ENCODE data around the gene MFRP. TPM values are rescaled to one million over a fixed set of nuclear protein-coding genes. Genes with fewer than 3 reads are reported as not detected.

The MFRP gene
- total RNA-seq, 2 experiments from 2014 or later, result not detected

GRCh38 chr11:119351232-119351631, 4.7 kb upstream of the MFRP start:
- Mint-ChIP-seq H3K27ac (no peak overlapping the region), H3K27me3 (peaks cover 35% of the 10 kb centered on the region), H3K4me3 (no peak overlapping the region), H3K9me3 (no peaks in the 10 kb centered on the region), H3K36me3 (no peaks in the 10 kb centered on the region), H3K4me1 (peaks cover 3% of the 10 kb centered on the region)
- DNase-seq, result no peak

GRCh38 chr11:119350302-119350701, 3.8 kb upstream of the MFRP start:
- no peak for DNase-seq
- H3K36me3 Mint-ChIP-seq, result no peaks in the 10 kb centered on the region
- H3K4me1 Mint-ChIP-seq, result peaks cover 3% of the 10 kb centered on the region
- H3K27me3 Mint-ChIP-seq, result peaks cover 27% of the 10 kb centered on the region
- H3K27ac Mint-ChIP-seq, result no peak overlapping the region
- H3K9me3 Mint-ChIP-seq, result no peaks in the 10 kb centered on the region
- H3K4me3 Mint-ChIP-seq, result no peak overlapping the region

GRCh38 chr11:119347940-119348605, 1.6 kb upstream of the MFRP start:
- H3K27me3 Mint-ChIP-seq, result peaks cover 19% of the 10 kb centered on the region
- H3K9me3 Mint-ChIP-seq, result no peaks in the 10 kb centered on the region
- peaks cover 3% of the 10 kb centered on the region for H3K4me1 Mint-ChIP-seq
- no peak overlapping the region for H3K4me3 Mint-ChIP-seq
- DNase-seq, result no peak
- no peaks in the 10 kb centered on the region for H3K36me3 Mint-ChIP-seq
- no peak overlapping the region for H3K27ac Mint-ChIP-seq

GRCh38 chr11:119347242-119347641, 737 bp upstream of the MFRP start:
- Mint-ChIP-seq H3K27me3 (peaks cover 21% of the 10 kb centered on the region), H3K27ac (no peak overlapping the region), H3K4me3 (no peak overlapping the region), H3K9me3 (no peaks in the 10 kb centered on the region), H3K4me1 (peaks cover 3% of the 10 kb centered on the region), H3K36me3 (no peaks in the 10 kb centered on the region)
- no peak for DNase-seq

- no peak overlapping the region for H3K27ac Mint-ChIP-seq
- DNase-seq, result no peak
- H3K27me3 Mint-ChIP-seq, result peaks cover 21% of the 10 kb centered on the region
- H3K9me3 Mint-ChIP-seq, result no peaks in the 10 kb centered on the region
- no peaks in the 10 kb centered on the region for H3K36me3 Mint-ChIP-seq
- no peak overlapping the region for H3K4me3 Mint-ChIP-seq
- H3K4me1 Mint-ChIP-seq, result peaks cover 7% of the 10 kb centered on the region
Observed at GRCh38 chr11:119345685-119346084, 820 bp downstream of the MFRP start.

- no peak overlapping the region for H3K4me3 Mint-ChIP-seq
- H3K9me3 Mint-ChIP-seq, result no peaks in the 10 kb centered on the region
- H3K27ac Mint-ChIP-seq, result no peak overlapping the region
- peaks cover 24% of the 10 kb centered on the region for H3K27me3 Mint-ChIP-seq
- no peaks in the 10 kb centered on the region for H3K36me3 Mint-ChIP-seq
- DNase-seq, result no peak
- peaks cover 4% of the 10 kb centered on the region for H3K4me1 Mint-ChIP-seq
Observed at GRCh38 chr11:119344291-119345010, 2.1 kb downstream of the MFRP start.

GRCh38 chr11:119343726-119344125, 2.8 kb downstream of the MFRP start:
- H3K4me1 Mint-ChIP-seq, result peaks cover 6% of the 10 kb centered on the region
- H3K27ac Mint-ChIP-seq, result no peak overlapping the region
- no peak overlapping the region for H3K4me3 Mint-ChIP-seq
- H3K9me3 Mint-ChIP-seq, result no peaks in the 10 kb centered on the region
- no peak for DNase-seq
- peaks cover 32% of the 10 kb centered on the region for H3K27me3 Mint-ChIP-seq
- H3K36me3 Mint-ChIP-seq, result peaks cover 3% of the 10 kb centered on the region

- H3K27me3 Mint-ChIP-seq, result peaks cover 37% of the 10 kb centered on the region
- H3K4me3 Mint-ChIP-seq, result no peak overlapping the region
- peaks cover 7% of the 10 kb centered on the region for H3K36me3 Mint-ChIP-seq
- no peaks in the 10 kb centered on the region for H3K9me3 Mint-ChIP-seq
- DNase-seq, result no peak
- peaks cover 12% of the 10 kb centered on the region for H3K4me1 Mint-ChIP-seq
- no peak overlapping the region for H3K27ac Mint-ChIP-seq
Observed at GRCh38 chr11:119342362-119343130, 4.0 kb downstream of the MFRP start.

- peaks cover 7% of the 10 kb centered on the region for H3K36me3 Mint-ChIP-seq
- H3K4me3 Mint-ChIP-seq, result no peak overlapping the region
- H3K27ac Mint-ChIP-seq, result no peak overlapping the region
- no peak for DNase-seq
- peaks cover 37% of the 10 kb centered on the region for H3K27me3 Mint-ChIP-seq
- H3K4me1 Mint-ChIP-seq, result peaks cover 12% of the 10 kb centered on the region
- H3K9me3 Mint-ChIP-seq, result no peaks in the 10 kb centered on the region
Observed at GRCh38 chr11:119342023-119342300, 4.5 kb downstream of the MFRP start.

GRCh38 chr11:119341222-119342022, 5.1 kb downstream of the MFRP start:
- H3K36me3 Mint-ChIP-seq, result peaks cover 8% of the 10 kb centered on the region
- H3K9me3 Mint-ChIP-seq, result no peaks in the 10 kb centered on the region
- H3K4me3 Mint-ChIP-seq, result no peak overlapping the region
- H3K27ac Mint-ChIP-seq, result no peak overlapping the region
- peaks cover 14% of the 10 kb centered on the region for H3K4me1 Mint-ChIP-seq
- peaks cover 37% of the 10 kb centered on the region for H3K27me3 Mint-ChIP-seq
- DNase-seq, result no peak

- Mint-ChIP-seq H3K36me3 (peaks cover 10% of the 10 kb centered on the region), H3K27me3 (peaks cover 37% of the 10 kb centered on the region), H3K27ac (no peak within 1 kb of the TSS), H3K4me3 (no peak within 1 kb of the TSS), H3K9me3 (no peaks in the 10 kb centered on the region), H3K4me1 (peaks cover 22% of the 10 kb centered on the region)
- no peak for DNase-seq
Observed at GRCh38 chr11:119340335-119341221, 5.9 kb downstream of the MFRP start, which contains the start of gene C1QTNF5. C1QTNF5 (minus strand) TSS chr11:119340883; CDS start chr11:119340397, 486 bp downstream.

GRCh38 chr11:119339589-119340334, 6.7 kb downstream of the MFRP start:
- DNase-seq, result peak; percentile 58
- Mint-ChIP-seq H3K4me3 (no peak overlapping the region), H3K4me1 (peaks cover 28% of the 10 kb centered on the region), H3K36me3 (peaks cover 10% of the 10 kb centered on the region), H3K9me3 (no peaks in the 10 kb centered on the region), H3K27ac (no peak overlapping the region), H3K27me3 (peaks cover 37% of the 10 kb centered on the region)

GRCh38 chr11:119338965-119339588, 7.4 kb downstream of the MFRP start:
- no peak for DNase-seq
- Mint-ChIP-seq H3K27ac (no peak overlapping the region), H3K36me3 (peaks cover 12% of the 10 kb centered on the region), H3K4me1 (peaks cover 28% of the 10 kb centered on the region), H3K27me3 (peaks cover 37% of the 10 kb centered on the region), H3K4me3 (no peak overlapping the region), H3K9me3 (no peaks in the 10 kb centered on the region)
